Loucy (cell line): ENCODE results near the gene SEC63.
"Not testable (repeated sequence)": the region's sequence is repeated elsewhere in the genome, so short reads cannot be mapped to it uniquely, and the experiment has no call there.

Experiments
- H2AFZ ChIP-seq: fragments of 200-600 bp; sonication (generic); 2 replicates; pipeline ENCODE4 v1.6.0; 2016; ENCODE audit warnings: antibody characterized with exemption, mild to moderate bottlenecking, low read length, moderate library complexity
- H3F3A ChIP-seq: fragments of 200-600 bp; 2 replicates; pipeline ENCODE4 v1.6.0; 2016; ENCODE audit warnings: antibody characterized with exemption, low read depth, mild to moderate bottlenecking
- H3K27me3 ChIP-seq: fragments of 200-600 bp; sonication (generic); 2 replicates; pipeline ENCODE4 v1.6.1; 2014; ENCODE audit warnings: low read length, mild to moderate bottlenecking; ENCODE audit not compliant: insufficient read depth, poor library complexity, severe bottlenecking
- H3K36me3 ChIP-seq: fragments of 200-600 bp; sonication (generic); 2 replicates; pipeline ENCODE4 v1.6.1; 2016; ENCODE audit warnings: low read length; ENCODE audit not compliant: insufficient read depth
- H3K4me1 ChIP-seq: fragments of 200-600 bp; sonication (generic); 2 replicates; pipeline ENCODE4 v1.5.1; 2014; ENCODE audit warnings: low read length, mild to moderate bottlenecking; ENCODE audit not compliant: insufficient read depth, poor library complexity, severe bottlenecking
- H3K4me2 ChIP-seq: fragments of 200-600 bp; sonication (generic); 2 replicates; pipeline ENCODE4 v1.6.0; 2014; ENCODE audit warnings: antibody characterized with exemption, low read length, low read depth, mild to moderate bottlenecking; ENCODE audit not compliant: poor library complexity, severe bottlenecking
- H3K4me3 ChIP-seq: fragments of 200-600 bp; sonication (generic); 2 replicates; pipeline ENCODE4 v1.5.1; 2014; ENCODE audit warnings: low read length, mild to moderate bottlenecking, mixed read lengths; ENCODE audit not compliant: poor library complexity, severe bottlenecking
- H3K79me2 ChIP-seq: fragments of 200-600 bp; sonication (generic); 2 replicates; pipeline ENCODE4 v1.6.1; 2014; ENCODE audit warnings: low read length; ENCODE audit not compliant: insufficient read depth
- H3K9ac ChIP-seq: fragments of 200-600 bp; sonication (generic); 2 replicates; pipeline ENCODE4 v1.6.0; 2014; ENCODE audit warnings: mild to moderate bottlenecking, low read depth, low read length, moderate library complexity; ENCODE audit not compliant: poor library complexity, severe bottlenecking
- H3K9me2 ChIP-seq: fragments of 200-600 bp; sonication (generic); replicated peaks from 2 replicates; pipeline ENCODE4 v1.6.1; 2016; ENCODE audit warnings: low read depth, low read length, mixed read lengths
- H3K9me3 ChIP-seq: fragments of 200-600 bp; sonication (generic); 2 replicates; pipeline ENCODE4 v1.6.1; 2014; ENCODE audit warnings: mild to moderate bottlenecking, antibody characterized with exemption, low read length, low read depth; ENCODE audit not compliant: insufficient read depth
- H4K20me1 ChIP-seq: fragments of 200-600 bp; sonication (generic); 2 replicates; pipeline ENCODE4 v1.6.0; 2014; ENCODE audit warnings: antibody characterized with exemption, low read length, mild to moderate bottlenecking; ENCODE audit not compliant: insufficient read depth, poor library complexity, severe bottlenecking
- EZH2phosphoT487 ChIP-seq: fragments of 200-600 bp; IDR thresholded peaks from 2 replicates; pipeline ENCODE4 v1.6.1; 2018; ENCODE audit warnings: antibody characterized with exemption, mild to moderate bottlenecking, moderate library complexity, borderline replicate concordance
- TF ChIP-seq, protein P1 (sequence below): fragments of 200-600 bp; sonication (generic); conservative IDR thresholded peaks from 2 replicates; pipeline ENCODE4 v1.5.1; 2014; ENCODE audit warnings: mild to moderate bottlenecking, antibody characterized with exemption, low read length

SEC63 gene

GRCh38 chr6:107932580-107932979, 25.4 kb downstream of the SEC63 start:
- Histone ChIP-seq H3K4me3 (no peak overlapping the region), H2AFZ (no peak overlapping the region), H3K9me3 (no peaks in the 10 kb centered on the region), H3K79me2 (peaks cover 74% of the 10 kb centered on the region), H3K36me3 (peaks cover 27% of the 10 kb centered on the region), H3K27me3 (no peaks in the 10 kb centered on the region), H3K4me1 (peaks cover 8% of the 10 kb centered on the region), H3K9ac (no peak overlapping the region), H3K9me2 (no peaks in the 10 kb centered on the region), H4K20me1 (peaks cover 54% of the 10 kb centered on the region), H3K4me2 (no peak overlapping the region), H3F3A (peaks cover 3% of the 10 kb centered on the region; the same call in 1 of the 2 replicates)
- TF ChIP-seq, protein P1, sequence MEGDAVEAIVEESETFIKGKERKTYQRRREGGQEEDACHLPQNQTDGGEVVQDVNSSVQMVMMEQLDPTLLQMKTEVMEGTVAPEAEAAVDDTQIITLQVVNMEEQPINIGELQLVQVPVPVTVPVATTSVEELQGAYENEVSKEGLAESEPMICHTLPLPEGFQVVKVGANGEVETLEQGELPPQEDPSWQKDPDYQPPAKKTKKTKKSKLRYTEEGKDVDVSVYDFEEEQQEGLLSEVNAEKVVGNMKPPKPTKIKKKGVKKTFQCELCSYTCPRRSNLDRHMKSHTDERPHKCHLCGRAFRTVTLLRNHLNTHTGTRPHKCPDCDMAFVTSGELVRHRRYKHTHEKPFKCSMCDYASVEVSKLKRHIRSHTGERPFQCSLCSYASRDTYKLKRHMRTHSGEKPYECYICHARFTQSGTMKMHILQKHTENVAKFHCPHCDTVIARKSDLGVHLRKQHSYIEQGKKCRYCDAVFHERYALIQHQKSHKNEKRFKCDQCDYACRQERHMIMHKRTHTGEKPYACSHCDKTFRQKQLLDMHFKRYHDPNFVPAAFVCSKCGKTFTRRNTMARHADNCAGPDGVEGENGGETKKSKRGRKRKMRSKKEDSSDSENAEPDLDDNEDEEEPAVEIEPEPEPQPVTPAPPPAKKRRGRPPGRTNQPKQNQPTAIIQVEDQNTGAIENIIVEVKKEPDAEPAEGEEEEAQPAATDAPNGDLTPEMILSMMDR = no peak
- no peak for TF ChIP-seq EZH2phosphoT487

DNA sequence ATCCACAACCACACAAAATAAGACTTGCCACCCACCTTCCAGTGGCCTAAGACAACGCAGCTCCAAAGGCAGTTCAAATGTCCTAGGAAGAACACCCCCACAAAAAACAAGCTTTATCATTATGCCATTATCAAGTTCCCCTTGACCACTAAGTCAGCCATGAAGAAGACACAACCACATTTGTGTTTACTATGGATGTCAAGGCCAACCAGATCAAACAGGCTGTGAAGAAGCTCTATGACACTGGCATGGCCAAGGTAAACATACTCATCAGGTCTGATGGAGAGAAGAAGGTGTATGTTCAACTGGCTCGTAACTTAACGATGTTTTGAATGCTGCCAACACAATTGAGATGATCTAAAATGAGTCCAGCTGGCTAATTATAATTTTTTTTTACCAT, 26.1 kb downstream of the SEC63 start:
- H3K4me1 ChIP-seq = peaks cover 8% of the 10 kb centered on the region
- peaks cover 74% of the 10 kb centered on the region for H3K79me2 ChIP-seq
- TF ChIP-seq EZH2phosphoT487 = no peak
- TF ChIP-seq, protein P1 = no peak
- peaks cover 3% of the 10 kb centered on the region; the same call in 1 of the 2 replicates for H3F3A ChIP-seq
- H3K9me2 ChIP-seq = no peaks in the 10 kb centered on the region
- no peak overlapping the region for H3K9ac ChIP-seq
- H4K20me1 ChIP-seq = peaks cover 52% of the 10 kb centered on the region
- H3K27me3 ChIP-seq = no peaks in the 10 kb centered on the region
- no peaks in the 10 kb centered on the region for H3K9me3 ChIP-seq
- no peak overlapping the region for H3K4me2 ChIP-seq
- H3K36me3 ChIP-seq = peaks cover 34% of the 10 kb centered on the region
- H3K4me3 ChIP-seq = no peak overlapping the region
- H2AFZ ChIP-seq = no peak overlapping the region

- no peaks in the 10 kb centered on the region for H3K9me3 ChIP-seq
- H3K79me2 ChIP-seq = peaks cover 86% of the 10 kb centered on the region
- TF ChIP-seq, protein P1 = no peak
- TF ChIP-seq EZH2phosphoT487 = no peak
- no peak overlapping the region for H2AFZ ChIP-seq
- H3K27me3 ChIP-seq = no peaks in the 10 kb centered on the region
- no peak overlapping the region for H3K4me3 ChIP-seq
- no peaks in the 10 kb centered on the region for H3K9me2 ChIP-seq
- H3K36me3 ChIP-seq = peaks cover 52% of the 10 kb centered on the region
- H3K4me2 ChIP-seq = no peak overlapping the region
- H3K4me1 ChIP-seq = no peaks in the 10 kb centered on the region
- no peak overlapping the region for H3K9ac ChIP-seq
- H3F3A ChIP-seq = no peaks in the 10 kb centered on the region
- H4K20me1 ChIP-seq = peaks cover 57% of the 10 kb centered on the region
Measured at GRCh38 chr6:107928984-107929383, 29.0 kb downstream of the SEC63 start.

DNA sequence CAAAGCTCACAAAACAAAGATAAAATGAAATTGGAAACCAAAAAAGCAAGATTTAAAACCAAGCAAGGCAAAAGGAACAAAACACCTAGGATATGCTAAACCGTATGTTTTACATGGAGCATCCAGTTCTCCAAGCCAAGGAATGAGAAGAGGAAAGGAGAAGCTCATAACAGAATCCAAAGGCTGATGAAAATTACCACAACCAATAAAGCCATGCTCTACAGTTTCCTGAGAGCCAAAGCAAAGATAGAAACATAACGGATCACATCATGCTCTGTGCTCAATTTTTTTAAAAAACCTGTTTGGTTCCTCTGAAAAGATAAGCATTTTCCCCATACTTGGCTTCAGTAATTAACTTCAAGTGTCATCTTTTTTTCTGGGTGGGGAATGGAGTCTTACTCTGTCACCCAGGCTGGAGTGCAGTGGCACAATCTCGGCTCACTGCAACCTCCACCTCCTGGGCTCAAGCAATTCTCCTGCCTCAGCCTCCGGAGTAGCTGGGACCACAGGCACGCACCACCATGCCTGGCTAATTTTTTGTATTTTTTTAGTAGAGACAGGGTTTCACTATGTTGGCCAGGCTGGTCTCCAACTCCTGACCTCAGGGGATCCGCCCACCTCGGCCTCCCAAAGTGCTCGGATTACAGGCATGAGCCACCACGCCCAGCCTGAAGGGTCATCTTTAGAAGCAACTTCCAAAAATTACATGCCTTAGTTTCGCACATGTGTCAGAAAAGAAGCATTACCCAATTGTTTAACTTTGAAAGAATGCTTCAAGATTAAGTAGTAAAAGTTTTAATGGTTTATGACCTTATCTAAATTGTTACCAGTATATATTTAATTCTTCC, 31.1 kb downstream of the SEC63 start:
- not testable (repeated sequence) for H3K9ac ChIP-seq, H3K27me3 ChIP-seq, H3K4me1 ChIP-seq, H3F3A ChIP-seq, H3K9me2 ChIP-seq, H3K9me3 ChIP-seq, H2AFZ ChIP-seq, H3K4me3 ChIP-seq, H3K4me2 ChIP-seq
- Histone ChIP-seq H4K20me1 (peaks cover 50% of the 10 kb centered on the region), H3K79me2 (peaks cover 70% of the 10 kb centered on the region), H3K36me3 (peaks cover 66% of the 10 kb centered on the region)
